Caco-2 (cell line): ENCODE results near the gene ERICH4. TPM values are rescaled to one million over a fixed set of nuclear protein-coding genes. Genes with fewer than 3 reads are reported as not detected.

Experiments used
- BruUV-seq: library from RNA; stranded (reverse); fragments of 400-500 nt; replicated peaks from 2 replicates; lab custom pipeline; 2021; lab: Mats Ljungman, UMichigan
- CTCF ChIA-PET: fragments of 300-600 bp; sonication (Branson Sonifier 250); formaldehyde crosslinking; loops from one replicate; lab custom pipeline; 2022; ENCODE audit warnings: antibody characterized with exemption; lab: Charles Lee
- POLR2A ChIA-PET: fragments of 300-600 bp; sonication (Branson Sonifier 250); formaldehyde crosslinking; loops from one replicate; lab custom pipeline; 2022; ENCODE audit warnings: antibody characterized with exemption; lab: Charles Lee
- DNase-seq, 2 experiments: peaks; one replicate each; pipeline versions ENCODE4 v3.0.0 to v3.0.0-alpha.2; 2020 to 2022
- H3K27me3 ChIP-seq: replicated peaks from 2 replicates; pipeline ENCODE4 v1.6.0; 2011; ENCODE audit warnings: low read length; ENCODE audit not compliant: control insufficient read depth, insufficient read depth
- H3K36me3 ChIP-seq: 2 replicates; pipeline ENCODE4 v1.5.1; 2011; ENCODE audit warnings: low read length; ENCODE audit not compliant: control insufficient read depth, insufficient read depth
- H3K4me1 ChIP-seq: fragments of 250-450 bp; sonication (Bioruptor Pico); 2 replicates; pipeline ENCODE4 v1.5.1; 2020; ENCODE audit warnings: mild to moderate bottlenecking
- H3K4me3 ChIP-seq: 2 replicates; pipeline ENCODE4 v1.5.1; 2011; ENCODE audit warnings: low read depth, mild to moderate bottlenecking, control low read depth, low read length
- H3K9me3 ChIP-seq: fragments of 250-450 bp; sonication (Bioruptor Pico); 2 replicates; pipeline ENCODE4 v1.5.1; 2020; ENCODE audit warnings: mild to moderate bottlenecking, moderate library complexity
- H3K27ac Mint-ChIP-seq: one replicate; pipeline ENCODE4 v1.8.0; 2022; ENCODE audit warnings: mixed read lengths; ENCODE audit not compliant: unreplicated experiment
- H3K27me3 Mint-ChIP-seq: one replicate; pipeline ENCODE4 v1.8.0; 2022; ENCODE audit warnings: mixed read lengths; ENCODE audit not compliant: insufficient read depth, unreplicated experiment
- H3K36me3 Mint-ChIP-seq: one replicate; pipeline ENCODE4 v1.8.0; 2022; ENCODE audit warnings: mild to moderate bottlenecking, mixed read lengths; ENCODE audit not compliant: insufficient read depth, unreplicated experiment
- H3K4me1 Mint-ChIP-seq: one replicate; pipeline ENCODE4 v1.8.0; 2022; ENCODE audit warnings: low read depth, mixed read lengths; ENCODE audit not compliant: unreplicated experiment
- H3K4me3 Mint-ChIP-seq: one replicate; pipeline ENCODE4 v1.8.0; 2022; ENCODE audit warnings: mild to moderate bottlenecking, moderate library complexity, mixed read lengths; ENCODE audit not compliant: unreplicated experiment
- H3K9me3 Mint-ChIP-seq: one replicate; pipeline ENCODE4 v1.8.0; 2022; ENCODE audit warnings: mixed read lengths; ENCODE audit not compliant: unreplicated experiment
- intact Hi-C: fragments of 100-400 bp; cut with micrococcal nuclease; formaldehyde crosslinking; loops from one replicate; pipeline ENCODE4 v1.10.0; 2022; ENCODE audit not compliant: unreplicated experiment
- total RNA-seq: library from RNA; stranded (reverse); gene quantifications from 2 replicates; pipeline ENCODE4 v1.2.3, GENCODE V29; 2022
- TF ChIP-seq, protein P1 (sequence below), 2 experiments: fragments of 200-600 bp in 1 of 2; IDR thresholded peaks; 1 replicate in 1 of 2; 2 replicates in 1 of 2; pipeline versions ENCODE4 v1.5.1 to v1.8.0; 2011 to 2022; ENCODE audit warnings: antibody characterized with exemption in 1 of 2, control low read depth in 1 of 2, inconsistent platforms in 1 of 2, low read depth in 1 of 2, low read length in 1 of 2, mild to moderate bottlenecking in 1 of 2, moderate library complexity in 1 of 2; ENCODE audit not compliant: insufficient read depth in 1 of 2, severe bottlenecking in 1 of 2, unreplicated experiment in 1 of 2

ERICH4 gene
- total RNA-seq, 1 experiment from 2014 or later = not detected

DNA sequence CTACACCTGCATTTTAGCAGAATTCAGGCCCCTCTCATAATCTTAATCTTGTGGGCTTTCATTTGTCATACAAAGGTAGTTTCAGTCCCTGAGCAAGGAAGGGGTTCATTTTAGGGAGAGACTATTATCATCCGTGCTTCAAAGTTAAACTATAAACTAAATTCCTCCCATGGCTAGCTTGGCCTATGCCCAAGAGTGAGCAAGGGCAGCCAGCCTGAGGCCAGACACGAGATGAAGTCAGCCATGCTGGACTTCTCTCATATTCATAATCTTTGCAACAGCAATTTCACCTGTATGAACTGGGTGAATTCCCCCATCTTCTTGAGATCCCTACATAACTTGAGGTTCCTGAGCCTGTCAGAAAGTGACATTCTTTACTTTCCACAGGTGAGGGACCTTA lies 13.0 kb downstream of the ERICH4 start:
- ChIA-PET CTCF (no interaction called here), POLR2A (no interaction called here)
- no peak overlapping the region for H3K4me3 Mint-ChIP-seq
- TF ChIP-seq, protein P1, sequence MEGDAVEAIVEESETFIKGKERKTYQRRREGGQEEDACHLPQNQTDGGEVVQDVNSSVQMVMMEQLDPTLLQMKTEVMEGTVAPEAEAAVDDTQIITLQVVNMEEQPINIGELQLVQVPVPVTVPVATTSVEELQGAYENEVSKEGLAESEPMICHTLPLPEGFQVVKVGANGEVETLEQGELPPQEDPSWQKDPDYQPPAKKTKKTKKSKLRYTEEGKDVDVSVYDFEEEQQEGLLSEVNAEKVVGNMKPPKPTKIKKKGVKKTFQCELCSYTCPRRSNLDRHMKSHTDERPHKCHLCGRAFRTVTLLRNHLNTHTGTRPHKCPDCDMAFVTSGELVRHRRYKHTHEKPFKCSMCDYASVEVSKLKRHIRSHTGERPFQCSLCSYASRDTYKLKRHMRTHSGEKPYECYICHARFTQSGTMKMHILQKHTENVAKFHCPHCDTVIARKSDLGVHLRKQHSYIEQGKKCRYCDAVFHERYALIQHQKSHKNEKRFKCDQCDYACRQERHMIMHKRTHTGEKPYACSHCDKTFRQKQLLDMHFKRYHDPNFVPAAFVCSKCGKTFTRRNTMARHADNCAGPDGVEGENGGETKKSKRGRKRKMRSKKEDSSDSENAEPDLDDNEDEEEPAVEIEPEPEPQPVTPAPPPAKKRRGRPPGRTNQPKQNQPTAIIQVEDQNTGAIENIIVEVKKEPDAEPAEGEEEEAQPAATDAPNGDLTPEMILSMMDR (IDR thresholded peaks at IDR 0.05; ENCODE audit: insufficient read depth in 1 of 2, low read depth in 1 of 2, low read length in 1 of 2, severe bottlenecking in 1 of 2, unreplicated experiment in 1 of 2) = no peak
- H3K27me3 ChIP-seq = no peaks in the 10 kb centered on the region
- intact Hi-C loops = no loop called here
- H3K36me3 ChIP-seq = no peaks in the 10 kb centered on the region
- H3K27me3 Mint-ChIP-seq = peaks cover 18% of the 10 kb centered on the region
- no peak overlapping the region for H3K27ac Mint-ChIP-seq
- DNase-seq = no peak
- no peak overlapping the region for H3K4me3 ChIP-seq
- no peaks in the 10 kb centered on the region for H3K4me1 ChIP-seq
- no peaks in the 10 kb centered on the region for H3K9me3 Mint-ChIP-seq
- H3K9me3 ChIP-seq = no peaks in the 10 kb centered on the region; the same call in 1 of the 2 replicates
- H3K4me1 Mint-ChIP-seq = no peaks in the 10 kb centered on the region
- BruUV-seq = no TSS peak
- H3K36me3 Mint-ChIP-seq = no peaks in the 10 kb centered on the region

DNA sequence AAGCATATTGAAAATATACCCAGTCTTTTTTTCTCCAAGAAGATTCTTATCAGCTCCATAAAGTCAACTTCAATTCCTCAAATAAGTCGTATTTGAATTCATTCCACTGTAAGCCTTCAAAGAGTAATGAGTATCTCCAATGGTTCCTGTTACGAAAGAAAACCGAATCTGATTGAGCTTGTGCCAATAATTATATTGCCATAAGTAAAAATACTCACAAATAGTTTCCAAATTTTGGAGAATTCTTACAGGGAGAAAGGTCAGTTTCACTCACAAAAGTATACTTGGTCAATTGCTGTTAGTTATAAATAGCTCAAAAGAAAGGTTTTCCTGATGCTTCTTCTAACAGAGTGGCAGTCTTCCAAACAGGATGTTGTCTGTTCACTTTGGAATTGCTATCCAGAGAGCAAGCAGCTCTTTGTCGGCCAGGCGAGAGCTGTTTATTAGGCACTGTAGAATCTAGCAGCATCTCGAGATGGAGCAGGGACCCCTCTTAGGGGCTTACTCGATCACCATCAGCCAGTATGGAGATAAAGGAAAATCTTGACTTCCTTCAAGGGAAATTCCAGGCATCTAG lies 13.5 kb downstream of the ERICH4 start:
- H3K36me3 Mint-ChIP-seq = no peaks in the 10 kb centered on the region
- Histone ChIP-seq H3K4me3 (no peak overlapping the region), H3K4me1 (no peaks in the 10 kb centered on the region), H3K9me3 (no peaks in the 10 kb centered on the region; the same call in 1 of the 2 replicates), H3K27me3 (no peaks in the 10 kb centered on the region), H3K36me3 (no peaks in the 10 kb centered on the region)
- H3K9me3 Mint-ChIP-seq = no peaks in the 10 kb centered on the region
- ChIA-PET POLR2A (no interaction called here), CTCF (no interaction called here)
- peaks cover 18% of the 10 kb centered on the region for H3K27me3 Mint-ChIP-seq
- TF ChIP-seq, protein P1 (IDR thresholded peaks at IDR 0.05; ENCODE audit: insufficient read depth in 1 of 2, low read depth in 1 of 2, low read length in 1 of 2, severe bottlenecking in 1 of 2, unreplicated experiment in 1 of 2) = no peak
- no peak overlapping the region for H3K4me3 Mint-ChIP-seq
- no peak overlapping the region for H3K27ac Mint-ChIP-seq
- H3K4me1 Mint-ChIP-seq = no peaks in the 10 kb centered on the region
- intact Hi-C loops = no loop called here
- no peak for DNase-seq
- no TSS peak for BruUV-seq

DNA sequence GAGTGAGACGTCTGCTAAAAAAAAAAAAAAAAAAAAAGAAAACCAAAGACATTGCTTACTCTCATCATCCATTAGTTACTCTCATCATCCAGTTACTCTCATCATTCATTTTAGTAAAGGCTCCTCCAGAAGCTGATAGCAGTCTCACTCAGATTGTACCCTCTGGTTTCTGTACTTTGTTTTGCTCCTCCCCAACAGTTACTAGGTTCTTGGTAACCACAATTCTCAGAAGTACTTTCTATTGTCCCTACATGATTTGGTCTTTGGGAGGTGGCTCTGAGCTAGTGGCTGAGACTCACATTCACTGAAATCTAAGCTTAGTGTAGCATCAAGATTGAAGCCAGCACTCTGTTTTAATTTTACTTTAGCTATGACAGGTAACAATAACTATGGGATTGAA lies 14.3 kb downstream of the ERICH4 start:
- H3K27me3 Mint-ChIP-seq = peaks cover 18% of the 10 kb centered on the region
- H3K27me3 ChIP-seq = no peaks in the 10 kb centered on the region
- TF ChIP-seq, protein P1 (IDR thresholded peaks at IDR 0.05; ENCODE audit: insufficient read depth in 1 of 2, low read depth in 1 of 2, low read length in 1 of 2, severe bottlenecking in 1 of 2, unreplicated experiment in 1 of 2) = no peak
- H3K27ac Mint-ChIP-seq = no peak overlapping the region
- peaks cover 2% of the 10 kb centered on the region; the same call in 1 of the 2 replicates for H3K9me3 ChIP-seq
- no peak for DNase-seq
- ChIA-PET POLR2A (interaction anchor here (0.6 kb wide), 1 partner anchor 18 kb away, joined by 3 read pairs; no protein-coding TSS in a partner anchor), CTCF (no interaction called here)
- BruUV-seq = no TSS peak
- no peaks in the 10 kb centered on the region for H3K4me1 Mint-ChIP-seq
- intact Hi-C loops = no loop called here
- H3K36me3 Mint-ChIP-seq = no peaks in the 10 kb centered on the region
- H3K36me3 ChIP-seq = no peaks in the 10 kb centered on the region
- H3K4me3 ChIP-seq = no peak overlapping the region
- H3K4me3 Mint-ChIP-seq = no peak overlapping the region
- H3K9me3 Mint-ChIP-seq = peaks cover 5% of the 10 kb centered on the region
- H3K4me1 ChIP-seq = no peaks in the 10 kb centered on the region
